Measurements from ENCODE around the gene PLCXD3. TPM values are rescaled to one million over a fixed set of nuclear protein-coding genes. Genes with fewer than 3 reads are reported as not detected.

Gene PLCXD3
- total and polyA plus RNA-seq, 10 of the 15 experiments (the other 5 are each of a cell fraction or from before 2014, with no cell fraction given) = not detected

GRCh38 chr5:41432481-41433253, 77.7 kb downstream of the PLCXD3 start:
- POLR2A ChIA-PET = no interaction called here
- H3K9ac ChIP-seq (ENCODE audit: control insufficient read depth, insufficient read depth, low read length) = no peak overlapping the region
- H3K9me3 ChIP-seq (replicated peaks; ENCODE audit: control insufficient read depth, insufficient read depth, low read length) = no peaks in the 10 kb centered on the region
- intact Hi-C loops (cut with micrococcal nuclease; ENCODE audit: unreplicated experiment) = no loop called here
- SMC1A ChIA-PET (ENCODE audit: uncharacterized antibody, unreplicated experiment) = no interaction called here
- 18% methylated on average over 5 of the region's 5 CpGs for WGBS (ENCODE audit: insufficient coverage, insufficient replicate concordance, low lambda C conversion rate, missing lambda C conversion rate)
- no peaks in the 10 kb centered on the region for H4K20me1 ChIP-seq (ENCODE audit: control insufficient read depth, insufficient read depth)
- no peaks in the 10 kb centered on the region for H3K27me3 ChIP-seq (replicated peaks in 1 of 2; ENCODE audit: control insufficient read depth in 2 of 2, insufficient read depth in 2 of 2, low read length in 1 of 2)
- no peak overlapping the region for H3K27ac ChIP-seq (ENCODE audit: control insufficient read depth, insufficient read depth)
- H3K4me3 ChIP-seq = no peak overlapping the region
- H3K79me2 ChIP-seq (ENCODE audit: control insufficient read depth, insufficient read depth, low read length) = no peaks in the 10 kb centered on the region
- H3K36me3 ChIP-seq (ENCODE audit: control insufficient read depth in 2 of 2, insufficient read depth in 2 of 2, low read length in 1 of 2) = no peaks in the 10 kb centered on the region
- FAIRE-seq = no peak
- no peak overlapping the region for H2AFZ ChIP-seq (ENCODE audit: control insufficient read depth, low read depth, low read length)
- ATAC-seq = no peak
- TF ChIP-seq NKRF (conservative IDR thresholded peaks at IDR 0.05) (no peak), ATF3 (IDR thresholded peaks at IDR 0.05; ENCODE audit: borderline replicate concordance, extremely low read depth, low read depth, low read length) (no peak), CTCF (IDR thresholded peaks at IDR 0.05 in 2 of 3, conservative IDR thresholded peaks at IDR 0.05 in 1 of 3; ENCODE audit: control insufficient read depth in 2 of 3, extremely low read depth in 1 of 3, insufficient read depth in 1 of 3, low read depth in 3 of 3, low read length in 3 of 3) (no peak), SIN3A (IDR thresholded peaks at IDR 0.05; ENCODE audit: low read depth, low read length) (no peak), EGR1 (IDR thresholded peaks at IDR 0.05; ENCODE audit: borderline replicate concordance in 1 of 2, low read depth in 2 of 2, low read length in 2 of 2) (no peak), GABPA (IDR thresholded peaks at IDR 0.05; ENCODE audit: low read depth) (no peak), CHD4 (IDR thresholded peaks at IDR 0.05) (no peak), HCFC1 (IDR thresholded peaks at IDR 0.05; ENCODE audit: low read length) (no peak), POLR2AphosphoS2 (IDR thresholded peaks at IDR 0.05; ENCODE audit: low read depth, low read length) (no peak), ZBED1 (IDR thresholded peaks at IDR 0.05; ENCODE audit: borderline replicate concordance) (no peak), TBL1XR1 (IDR thresholded peaks at IDR 0.05; ENCODE audit: low read depth, low read length) (no peak), HDAC2 (IDR thresholded peaks at IDR 0.05) (no peak), BCL11A (IDR thresholded peaks at IDR 0.05; ENCODE audit: low read depth, low read length) (no peak), YY1 (IDR thresholded peaks at IDR 0.05; ENCODE audit: low read depth, low read length) (no peak), TCF7 (IDR thresholded peaks at IDR 0.05; ENCODE audit: borderline replicate concordance) (no peak), RELA (IDR thresholded peaks at IDR 0.05; ENCODE audit: borderline replicate concordance, partially characterized antibody) (no peak)
- TF ChIP-seq, protein P1, sequence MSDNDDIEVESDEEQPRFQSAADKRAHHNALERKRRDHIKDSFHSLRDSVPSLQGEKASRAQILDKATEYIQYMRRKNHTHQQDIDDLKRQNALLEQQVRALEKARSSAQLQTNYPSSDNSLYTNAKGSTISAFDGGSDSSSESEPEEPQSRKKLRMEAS (IDR thresholded peaks at IDR 0.05; ENCODE audit: low read depth, low read length) = no peak
- no TSS peak for BruUV-seq (replicated peaks)
- no peaks in the 10 kb centered on the region for H3K4me1 ChIP-seq (ENCODE audit: control insufficient read depth, insufficient read depth, low read length)
- CTCF ChIA-PET = interaction anchor here (0.5 to 1.2 kb wide), 3 partner anchors 92 to 1432 kb away, joined by 3 read pairs; no protein-coding TSS in a partner anchor
- DNase-seq (ENCODE audit: low read depth, low spot score) = no peak
- in situ Hi-C loops (cut with MboI) = no loop called here
- no peak overlapping the region for H3K4me2 ChIP-seq (ENCODE audit: control insufficient read depth, insufficient read depth)
- RAD21 ChIA-PET (ENCODE audit: unreplicated experiment) = no interaction called here
